Cardiac muscle cell (in vitro differentiated cells and primary cell): ENCODE results near the gene FAM174B. TPM values are rescaled to one million over a fixed set of nuclear protein-coding genes. Genes with fewer than 3 reads are reported as not detected.

ENCODE experiments used
- DNase-seq, 2 donors: peaks; one replicate each; pipeline versions ENCODE4 v3.0.0 to v3.0.0-alpha.2; 2010 to 2017; ENCODE audit warnings: low read depth in 1 of 2, low spot score in 1 of 2
- H3K27ac ChIP-seq: fragments of 200-600 bp; sonication (generic); 2 replicates; pipeline ENCODE4 v1.5.1; 2016
- H3K27me3 ChIP-seq: fragments of 200-600 bp; sonication (generic); 2 replicates; pipeline ENCODE4 v1.6.0; 2016; ENCODE audit warnings: control low read depth
- H3K36me3 ChIP-seq: fragments of 200-600 bp; sonication (generic); 2 replicates; pipeline ENCODE4 v1.5.1; 2016; ENCODE audit warnings: control low read depth
- H3K4me1 ChIP-seq: fragments of 200-600 bp; sonication (generic); 2 replicates; pipeline ENCODE4 v1.8.1; 2017; ENCODE audit warnings: low read depth, mild to moderate bottlenecking, mixed run types
- H3K4me3 ChIP-seq: fragments of 200-600 bp; sonication (generic); 2 replicates; pipeline ENCODE4 v1.5.1; 2016; ENCODE audit warnings: mild to moderate bottlenecking
- H3K9me3 ChIP-seq: fragments of 200-600 bp; sonication (generic); 2 replicates; pipeline ENCODE4 v1.5.1; 2017; ENCODE audit warnings: low read depth, mild to moderate bottlenecking, control low read depth
- polyA plus RNA-seq: library from polyadenylated mRNA; unstranded; fragments of >200 nt; fragmentation: Nextera tagmentation; extraction: Ambion mirVana; gene quantifications from 2 replicates; pipeline ENCODE4 v1.2.1, GENCODE V29; 2016
- total RNA-seq: library from RNA; depleted of rRNA; stranded (reverse); fragments of >200 nt; gene quantifications from 2 replicates; pipeline ENCODE4 v1.2.3, GENCODE V29; 2016
- TF ChIP-seq, protein P1 (sequence below): IDR thresholded peaks from 2 replicates; pipeline ENCODE4 v1.5.1; 2012; ENCODE audit warnings: low read depth, mild to moderate bottlenecking, low read length

FAM174B gene
- total and polyA plus RNA-seq, 2 experiments from 2014 or later: 9.3 to 30.2 TPM

DNA sequence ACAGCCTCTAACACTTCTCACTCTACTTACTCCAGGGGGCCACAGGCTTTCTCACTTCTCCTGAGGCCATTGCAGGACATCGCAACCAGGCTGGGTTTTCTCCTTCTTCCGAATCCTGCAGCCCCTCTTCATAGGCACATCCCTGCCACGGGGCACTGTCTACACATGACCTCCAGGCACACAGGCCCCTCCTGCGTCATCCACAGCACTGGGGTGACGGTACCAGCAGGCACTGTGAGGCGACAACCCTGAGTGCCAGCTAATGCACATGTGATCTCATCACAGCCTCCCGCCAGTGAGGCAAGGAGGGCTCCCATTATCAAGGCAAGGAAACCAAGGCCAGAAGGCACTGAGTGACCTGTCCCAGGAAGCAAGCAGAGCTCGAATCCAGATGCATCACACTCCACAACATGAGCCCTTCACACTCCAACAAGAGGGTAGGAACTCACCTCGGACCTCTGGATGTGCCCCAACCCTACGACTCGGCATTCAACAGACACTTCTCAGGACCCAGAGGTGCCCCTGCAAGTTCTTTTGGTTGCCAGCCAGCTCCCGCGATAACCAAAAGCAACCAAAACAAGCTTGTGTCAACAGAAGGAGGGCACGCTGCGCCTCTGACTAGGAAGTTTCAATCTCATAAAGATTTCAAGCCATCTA, 16.7 kb downstream of the FAM174B start:
- Histone ChIP-seq H3K36me3 (no peaks in the 10 kb centered on the region), H3K27me3 (no peaks in the 10 kb centered on the region), H3K4me1 (no peaks in the 10 kb centered on the region), H3K4me3 (no peak overlapping the region), H3K9me3 (no peaks in the 10 kb centered on the region), H3K27ac (no peak overlapping the region)
- TF ChIP-seq, protein P1, sequence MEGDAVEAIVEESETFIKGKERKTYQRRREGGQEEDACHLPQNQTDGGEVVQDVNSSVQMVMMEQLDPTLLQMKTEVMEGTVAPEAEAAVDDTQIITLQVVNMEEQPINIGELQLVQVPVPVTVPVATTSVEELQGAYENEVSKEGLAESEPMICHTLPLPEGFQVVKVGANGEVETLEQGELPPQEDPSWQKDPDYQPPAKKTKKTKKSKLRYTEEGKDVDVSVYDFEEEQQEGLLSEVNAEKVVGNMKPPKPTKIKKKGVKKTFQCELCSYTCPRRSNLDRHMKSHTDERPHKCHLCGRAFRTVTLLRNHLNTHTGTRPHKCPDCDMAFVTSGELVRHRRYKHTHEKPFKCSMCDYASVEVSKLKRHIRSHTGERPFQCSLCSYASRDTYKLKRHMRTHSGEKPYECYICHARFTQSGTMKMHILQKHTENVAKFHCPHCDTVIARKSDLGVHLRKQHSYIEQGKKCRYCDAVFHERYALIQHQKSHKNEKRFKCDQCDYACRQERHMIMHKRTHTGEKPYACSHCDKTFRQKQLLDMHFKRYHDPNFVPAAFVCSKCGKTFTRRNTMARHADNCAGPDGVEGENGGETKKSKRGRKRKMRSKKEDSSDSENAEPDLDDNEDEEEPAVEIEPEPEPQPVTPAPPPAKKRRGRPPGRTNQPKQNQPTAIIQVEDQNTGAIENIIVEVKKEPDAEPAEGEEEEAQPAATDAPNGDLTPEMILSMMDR: no peak
- DNase-seq: no peak

DNA sequence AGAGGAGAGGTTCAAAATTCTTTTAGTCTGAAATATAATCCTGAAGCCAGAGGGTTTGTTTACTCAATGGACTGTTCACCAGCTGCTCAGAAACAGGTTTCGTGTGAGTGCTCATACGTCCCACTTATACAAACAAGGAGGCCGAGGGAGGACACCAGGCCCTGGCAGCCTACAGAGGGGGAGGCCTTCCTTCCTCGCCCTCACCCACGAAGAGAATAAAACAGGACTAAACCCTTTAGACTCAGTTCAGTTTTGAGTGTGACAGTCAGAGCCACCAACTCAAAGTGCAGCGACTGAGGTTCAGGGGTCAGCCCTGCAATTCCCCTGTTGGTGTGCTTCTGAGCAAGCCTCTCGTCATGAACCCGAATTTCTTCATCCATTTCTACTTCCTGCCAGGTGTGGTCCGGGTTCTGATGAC, 17.3 kb downstream of the FAM174B start:
- Histone ChIP-seq H3K4me1 (no peaks in the 10 kb centered on the region), H3K36me3 (no peaks in the 10 kb centered on the region), H3K27ac (no peak overlapping the region), H3K4me3 (no peak overlapping the region), H3K9me3 (no peaks in the 10 kb centered on the region), H3K27me3 (no peaks in the 10 kb centered on the region)
- TF ChIP-seq, protein P1: no peak
- DNase-seq: no peak

DNA sequence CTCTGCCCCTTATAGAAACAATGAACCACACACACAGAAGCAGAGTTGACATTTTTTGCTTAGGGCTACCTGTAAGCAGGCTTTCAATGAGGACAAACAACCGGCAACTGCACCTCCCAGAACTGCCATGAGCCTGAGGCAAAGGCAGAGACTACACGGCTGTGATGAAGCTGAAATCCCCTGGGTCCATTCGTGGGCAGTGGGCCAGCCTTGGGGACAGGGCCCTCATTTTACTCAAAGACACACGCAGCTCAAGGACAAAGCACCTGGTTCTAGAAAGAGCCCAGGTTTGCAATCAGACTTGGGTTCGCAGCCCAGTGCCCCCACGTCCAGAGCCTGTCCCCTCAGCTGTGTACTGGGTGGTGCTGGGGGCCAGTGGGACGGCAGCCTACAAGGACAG, 17.9 kb downstream of the FAM174B start:
- no peaks in the 10 kb centered on the region for H3K4me1 ChIP-seq
- no peak overlapping the region for H3K4me3 ChIP-seq
- H3K27ac ChIP-seq: no peak overlapping the region
- no peak for DNase-seq
- TF ChIP-seq, protein P1: no peak
- no peaks in the 10 kb centered on the region for H3K27me3 ChIP-seq
- no peaks in the 10 kb centered on the region for H3K36me3 ChIP-seq
- no peaks in the 10 kb centered on the region for H3K9me3 ChIP-seq

DNA sequence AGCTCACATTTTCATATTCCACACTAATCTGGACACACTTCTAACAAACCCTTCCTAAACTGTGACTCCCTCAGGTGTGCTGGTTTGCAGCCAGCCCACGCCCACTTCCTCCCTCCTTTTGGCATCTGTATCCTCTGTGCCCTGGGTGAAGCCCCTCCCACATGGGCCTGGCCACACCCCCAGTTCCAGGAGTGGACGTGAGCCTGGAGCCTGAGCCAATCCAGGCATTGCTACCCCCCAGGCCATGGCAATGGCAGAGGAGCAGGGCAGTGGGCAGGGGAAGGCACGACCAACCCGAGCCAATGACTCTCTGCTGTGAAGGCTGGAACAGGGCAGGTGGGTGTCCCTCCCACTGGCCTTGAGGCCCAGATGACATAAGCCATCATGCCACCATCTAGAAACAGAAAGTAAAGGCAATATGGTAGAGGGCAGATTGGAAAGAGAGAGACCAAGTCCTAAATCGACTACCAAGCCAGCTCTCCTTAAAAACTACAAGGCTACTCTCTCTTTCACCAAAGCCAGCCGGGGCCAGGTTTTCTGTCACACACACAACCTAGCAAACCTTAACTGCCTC, 18.6 kb downstream of the FAM174B start:
- H3K9me3 ChIP-seq: no peaks in the 10 kb centered on the region
- no peaks in the 10 kb centered on the region for H3K27me3 ChIP-seq
- H3K36me3 ChIP-seq: no peaks in the 10 kb centered on the region
- no peak overlapping the region for H3K27ac ChIP-seq
- no peak overlapping the region for H3K4me3 ChIP-seq
- DNase-seq: no peak
- TF ChIP-seq, protein P1: no peak
- no peaks in the 10 kb centered on the region for H3K4me1 ChIP-seq

DNA sequence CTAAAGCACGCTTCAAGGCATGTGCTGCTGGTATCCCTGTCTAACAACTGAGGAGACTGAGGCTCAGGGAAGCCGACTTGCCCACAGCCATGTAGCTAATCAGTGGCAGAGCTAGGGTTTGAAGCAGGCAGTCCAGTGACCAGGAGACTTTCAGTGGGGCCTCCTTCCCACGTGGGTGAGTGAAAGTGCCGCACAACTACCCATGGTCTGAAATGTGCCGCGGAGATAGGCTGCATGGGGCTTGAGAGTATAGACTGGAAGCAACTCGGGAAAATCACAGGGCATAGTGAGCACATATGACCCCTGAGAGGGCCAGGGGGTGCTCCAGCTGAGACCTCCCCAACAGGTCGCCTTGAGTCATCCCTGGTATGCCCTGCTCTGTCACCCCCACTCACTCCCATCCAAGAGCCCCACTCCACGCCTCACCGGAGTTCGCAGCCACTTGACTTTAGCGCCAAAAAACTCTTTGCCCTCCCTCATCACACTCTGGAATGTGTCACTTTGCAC, 19.1 kb downstream of the FAM174B start:
- Histone ChIP-seq H3K9me3 (no peaks in the 10 kb centered on the region), H3K4me3 (no peak overlapping the region), H3K27me3 (no peaks in the 10 kb centered on the region), H3K36me3 (no peaks in the 10 kb centered on the region), H3K27ac (no peak overlapping the region), H3K4me1 (no peaks in the 10 kb centered on the region)
- TF ChIP-seq, protein P1: no peak
- DNase-seq: no peak
